HS-27A (cell line): ENCODE results near the gene VGLL2.
"Not testable (repeated sequence)": the region's sequence is repeated elsewhere in the genome, so short reads cannot be mapped to it uniquely, and the experiment has no call there.

ENCODE experiments used
- DNase-seq: peaks from one replicate; pipeline ENCODE4 v3.0.0-alpha.2; 2012; ENCODE audit warnings: low read depth, missing footprints

Gene VGLL2, protein sequence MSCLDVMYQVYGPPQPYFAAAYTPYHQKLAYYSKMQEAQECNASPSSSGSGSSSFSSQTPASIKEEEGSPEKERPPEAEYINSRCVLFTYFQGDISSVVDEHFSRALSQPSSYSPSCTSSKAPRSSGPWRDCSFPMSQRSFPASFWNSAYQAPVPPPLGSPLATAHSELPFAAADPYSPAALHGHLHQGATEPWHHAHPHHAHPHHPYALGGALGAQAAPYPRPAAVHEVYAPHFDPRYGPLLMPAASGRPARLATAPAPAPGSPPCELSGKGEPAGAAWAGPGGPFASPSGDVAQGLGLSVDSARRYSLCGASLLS

DNA sequence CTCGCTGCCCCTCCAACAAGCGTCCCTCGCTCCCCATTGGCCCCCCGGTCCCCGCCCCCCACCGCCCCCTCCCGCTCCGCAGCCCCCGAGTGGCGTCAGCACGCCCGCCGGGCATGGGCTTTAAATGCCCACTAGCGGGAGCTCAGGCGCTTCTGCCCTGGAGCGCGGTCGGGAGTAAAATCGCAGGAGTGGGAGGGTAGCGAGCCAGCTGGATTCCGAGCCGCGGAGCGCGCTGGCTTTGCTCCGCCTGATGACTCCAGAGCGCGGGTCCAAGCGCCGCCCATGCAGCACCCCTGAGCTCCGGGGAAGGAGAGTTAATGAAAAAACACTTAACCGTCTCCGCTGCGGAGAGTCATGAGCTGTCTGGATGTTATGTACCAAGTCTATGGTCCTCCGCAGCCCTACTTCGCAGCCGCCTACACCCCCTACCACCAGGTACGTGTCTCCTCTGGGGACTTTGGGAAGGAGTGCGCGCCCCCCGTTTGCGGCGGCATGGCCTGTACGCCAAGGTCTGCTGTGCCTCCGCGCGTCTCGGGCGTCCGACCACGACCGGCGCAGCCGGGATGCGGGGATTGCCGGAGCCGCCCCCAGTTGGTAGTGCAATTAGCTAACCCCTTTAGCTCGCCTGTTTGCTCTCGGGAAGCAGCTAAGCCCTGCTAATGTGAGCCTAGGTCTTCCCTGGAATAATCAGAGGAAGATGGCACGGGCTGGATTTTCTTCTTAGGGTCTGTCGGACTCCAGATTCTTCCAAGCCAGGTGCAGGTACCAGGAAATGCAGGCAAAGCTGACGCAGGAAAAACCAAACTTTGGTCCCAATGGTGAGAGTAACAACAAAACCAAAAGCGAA, at the start of gene VGLL2:
Gene VGLL2, plus strand, starts transcription at position 149 of the 847 bp plus-strand sequence. Its CDS starts 206 bp downstream, at position 355.
- peak; percentile 40 for DNase-seq

DNA sequence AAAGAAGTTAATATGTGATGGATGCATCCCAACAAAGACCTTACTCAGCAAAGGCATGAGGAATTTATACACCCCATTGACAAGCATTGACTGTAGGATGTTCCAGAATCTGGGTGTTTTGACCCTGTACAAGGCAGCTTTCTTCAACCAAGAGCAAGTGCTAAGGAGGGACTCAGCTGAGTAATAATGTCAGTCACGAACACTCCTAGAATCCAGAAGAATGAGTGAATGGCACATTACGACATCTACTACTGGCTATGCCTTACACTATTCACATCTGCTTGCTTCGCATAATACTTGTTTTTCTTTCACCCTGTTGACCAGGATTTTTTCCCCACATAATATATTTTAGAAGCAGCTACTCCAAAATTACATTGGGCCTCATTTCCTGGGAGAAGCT, 42.5 kb upstream of the VGLL2 start:
- DNase-seq: no peak

DNA sequence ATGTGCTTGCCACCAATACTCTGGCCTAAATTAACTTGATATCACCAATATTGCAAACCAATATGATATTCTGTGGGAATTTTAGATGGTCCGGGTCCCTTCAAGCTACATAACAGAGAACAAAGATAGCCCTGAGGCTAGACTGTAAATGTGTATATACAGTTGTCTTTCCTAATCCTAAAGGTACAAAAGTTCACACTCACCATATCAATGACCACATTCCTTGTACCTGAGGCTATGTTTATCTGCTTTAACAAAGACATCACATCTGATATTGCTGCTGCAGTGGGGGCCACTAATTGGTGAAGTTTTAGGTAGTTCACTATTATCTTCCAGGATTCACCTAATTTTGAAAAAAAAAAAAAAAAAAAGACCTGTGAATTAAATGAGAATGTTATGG, 38.6 kb upstream of the VGLL2 start:
- DNase-seq: no peak

DNA sequence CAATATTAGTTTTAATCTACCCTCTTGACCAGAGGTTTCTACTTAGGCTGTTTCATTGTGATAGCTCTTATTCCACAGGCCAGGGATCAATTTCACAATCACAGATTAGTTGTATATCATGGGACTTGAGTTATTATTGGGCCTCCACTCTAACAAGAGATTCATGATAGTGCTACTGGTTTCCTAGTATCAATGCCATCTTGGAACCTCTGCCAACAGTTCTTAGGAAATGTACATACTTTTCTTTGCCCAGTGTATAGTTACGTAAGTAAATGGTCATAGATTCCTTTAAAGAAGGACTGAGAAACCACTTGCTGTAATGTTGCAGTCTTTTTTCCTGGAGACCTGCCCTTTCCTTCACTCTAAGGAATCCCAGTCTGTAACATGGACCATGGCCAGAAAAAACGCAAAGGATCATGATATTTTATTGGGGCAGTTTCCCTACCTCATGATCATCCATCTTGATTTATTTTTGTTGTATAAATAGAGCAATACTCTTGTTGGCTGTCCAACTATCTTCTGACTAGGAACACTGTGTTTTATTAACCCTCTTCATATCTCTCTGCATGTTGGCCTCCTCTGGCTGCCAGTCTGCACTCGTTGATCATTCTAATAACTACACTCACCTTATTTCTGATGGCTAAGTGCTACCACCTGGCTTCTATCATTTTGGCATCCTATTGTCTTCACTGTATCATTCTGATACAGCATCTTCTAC, 38.0 kb upstream of the VGLL2 start:
- DNase-seq: no peak

DNA sequence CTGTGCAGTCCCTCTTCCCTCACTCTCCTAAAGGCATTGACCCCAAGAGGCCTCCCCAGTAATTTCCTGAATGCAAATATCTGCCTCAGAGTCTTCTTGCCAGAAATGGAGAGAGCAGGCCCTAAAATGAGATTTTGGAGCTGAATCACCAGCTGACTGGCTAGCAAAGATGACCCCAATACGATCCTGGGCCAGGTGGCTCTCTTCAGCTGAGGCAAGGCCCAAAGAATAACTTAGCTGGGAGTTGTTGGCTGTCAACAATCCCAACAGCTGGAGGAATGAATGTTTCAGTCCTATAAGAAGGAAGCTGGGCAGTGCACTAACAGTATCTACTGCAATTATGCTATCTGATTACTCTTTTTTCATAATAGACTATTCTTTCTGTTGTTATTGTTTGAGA, 37.2 kb upstream of the VGLL2 start:
- DNase-seq: no peak

DNA sequence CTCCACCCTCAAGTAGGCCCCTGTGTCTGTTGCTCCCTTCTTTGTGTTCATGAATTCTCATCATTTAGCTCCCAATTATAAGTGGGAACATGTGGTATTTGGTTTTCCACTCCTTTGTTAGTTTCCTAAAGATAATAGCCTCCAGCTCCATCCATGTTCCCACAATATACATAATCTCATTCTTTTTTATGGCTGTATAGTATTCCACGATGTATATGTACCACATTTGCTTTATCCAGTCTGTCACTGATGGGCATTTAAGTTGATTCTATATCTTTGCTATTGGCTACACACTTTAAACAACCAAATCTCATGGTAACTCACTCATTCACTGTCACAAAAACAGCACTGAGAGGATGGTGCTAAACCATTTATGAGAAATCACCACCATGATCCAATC, 35.5 kb upstream of the VGLL2 start:
- DNase-seq: no peak

DNA sequence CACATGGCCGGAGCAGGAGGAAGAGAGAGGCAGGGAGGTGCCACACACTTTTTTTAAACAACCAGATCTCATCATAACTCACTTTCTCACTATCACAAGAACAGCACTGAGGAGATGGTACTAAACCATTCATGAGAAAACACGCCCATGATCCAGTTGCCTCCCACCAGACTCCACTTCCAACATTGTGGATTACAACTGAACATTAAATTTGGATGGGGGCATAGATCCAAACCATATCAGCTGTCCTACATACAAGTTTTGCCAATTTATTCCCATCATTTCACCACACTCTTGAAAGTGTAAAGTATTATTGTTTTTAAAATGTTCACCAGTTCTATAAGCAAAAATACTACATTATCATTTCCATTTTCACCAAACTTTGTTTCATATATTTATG, 33.9 kb upstream of the VGLL2 start:
- DNase-seq: no peak

DNA sequence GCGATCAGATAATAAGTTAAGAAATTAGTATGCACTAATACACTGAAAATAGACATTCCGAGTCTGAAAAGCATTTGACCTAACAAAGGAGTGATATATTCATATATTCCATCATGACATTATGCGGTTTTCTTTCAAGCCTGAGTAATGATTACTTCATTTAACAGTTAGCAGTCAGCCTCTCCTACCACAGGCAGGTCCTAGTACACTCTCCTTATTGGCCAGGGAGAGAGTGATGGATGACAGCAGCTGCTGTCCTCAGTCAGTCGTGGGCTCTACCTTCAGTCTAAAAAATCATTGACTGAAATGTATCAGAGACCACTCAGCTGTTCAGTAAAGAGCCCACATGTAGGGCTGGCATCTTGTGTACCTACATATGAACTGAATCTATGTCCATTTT, 33.2 kb upstream of the VGLL2 start:
- no peak for DNase-seq

DNA sequence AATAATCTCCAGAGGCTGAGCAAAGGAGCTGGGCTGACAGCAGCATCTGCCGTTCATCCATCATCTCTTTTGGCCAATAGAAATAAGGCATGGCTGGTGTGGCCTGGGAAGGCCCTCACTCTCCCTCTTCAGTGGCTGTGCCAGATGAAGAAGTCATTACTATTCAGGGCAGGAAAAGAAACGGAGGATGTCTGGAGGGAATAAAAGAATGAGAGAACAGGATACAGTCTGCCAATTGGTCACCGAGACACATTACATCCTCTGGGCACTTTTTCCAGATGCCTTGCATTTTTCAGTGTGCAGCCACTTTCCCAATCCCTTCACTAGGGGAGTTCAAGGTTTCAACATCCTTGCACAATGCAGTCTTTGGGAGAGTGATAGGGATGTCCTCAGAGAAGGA, 32.2 kb upstream of the VGLL2 start:
- DNase-seq: no peak

DNA sequence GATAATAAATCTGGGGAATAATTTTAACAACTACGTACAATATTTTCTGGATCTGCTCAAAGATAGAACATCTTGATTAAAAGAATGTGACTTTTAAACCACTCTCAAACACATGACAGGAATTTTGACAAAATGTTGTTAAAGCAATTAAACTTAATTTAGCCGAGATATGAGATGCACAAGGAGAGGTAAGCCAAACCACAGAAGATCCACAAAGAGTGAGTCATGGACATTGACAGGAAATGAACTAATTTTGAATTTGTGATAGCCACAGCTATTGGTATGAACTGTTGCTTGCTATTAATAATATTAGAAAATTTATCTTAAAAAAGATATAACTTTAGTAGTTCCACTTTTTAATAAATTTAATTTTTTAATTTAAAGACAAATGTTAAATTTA, 27.8 kb upstream of the VGLL2 start:
- peak; percentile 24 for DNase-seq

DNA sequence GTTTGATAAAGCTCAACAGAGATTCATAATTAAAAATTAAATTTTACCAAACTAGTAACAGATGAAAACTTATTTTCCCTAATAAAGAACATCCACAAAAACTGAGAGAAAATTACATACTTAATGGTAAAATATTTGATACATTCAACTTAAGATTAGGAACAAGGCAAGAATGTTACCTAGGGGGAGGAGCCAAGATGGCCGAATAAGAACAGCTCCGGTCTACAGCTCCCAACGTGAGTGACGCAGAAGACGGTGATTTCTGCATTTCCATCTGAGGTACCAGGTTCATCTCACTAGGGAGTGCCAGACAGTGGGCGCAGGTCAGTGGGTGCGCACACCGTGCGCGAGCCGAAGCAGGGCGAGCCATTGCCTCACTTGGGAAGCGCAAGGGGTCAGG, 20.8 kb upstream of the VGLL2 start:
- DNase-seq: not testable (repeated sequence)

DNA sequence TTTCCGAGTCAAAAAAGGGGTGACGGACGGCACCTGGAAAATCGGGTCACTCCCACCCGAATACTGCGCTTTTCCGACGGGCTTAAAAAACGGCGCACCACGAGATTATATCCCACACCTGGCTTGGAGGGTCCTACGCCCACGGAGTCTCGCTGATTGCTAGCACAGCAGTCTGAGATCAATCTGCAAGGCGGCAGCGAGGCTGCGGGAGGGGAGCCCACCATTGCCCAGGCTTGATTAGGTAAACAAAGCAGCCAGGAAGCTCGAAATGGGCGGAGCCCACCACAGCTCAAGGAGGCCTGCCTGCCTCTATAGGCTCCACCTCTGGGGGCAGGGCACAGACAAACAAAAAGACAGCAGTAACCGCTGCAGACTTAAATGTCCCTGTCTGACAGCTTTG, 20.4 kb upstream of the VGLL2 start:
- DNase-seq: not testable (repeated sequence)

DNA sequence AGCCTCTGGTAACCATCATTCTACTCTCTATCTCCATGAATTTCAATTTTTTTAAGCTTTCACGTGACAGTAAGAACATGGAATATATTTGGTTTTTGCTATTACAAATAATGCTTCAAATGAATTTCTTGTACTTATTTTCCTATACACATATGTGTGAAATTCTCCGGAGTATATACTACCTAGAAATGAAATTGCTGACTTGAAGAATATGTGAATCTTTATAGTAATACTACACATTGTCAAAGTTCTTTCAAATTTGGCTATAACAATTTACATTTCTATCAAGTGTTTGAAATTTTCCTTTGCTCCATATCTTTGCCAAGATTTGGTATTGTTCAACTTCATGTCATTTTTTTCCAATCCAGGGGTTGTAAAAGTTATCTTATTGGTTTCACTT, 11.6 kb upstream of the VGLL2 start:
- DNase-seq: no peak

DNA sequence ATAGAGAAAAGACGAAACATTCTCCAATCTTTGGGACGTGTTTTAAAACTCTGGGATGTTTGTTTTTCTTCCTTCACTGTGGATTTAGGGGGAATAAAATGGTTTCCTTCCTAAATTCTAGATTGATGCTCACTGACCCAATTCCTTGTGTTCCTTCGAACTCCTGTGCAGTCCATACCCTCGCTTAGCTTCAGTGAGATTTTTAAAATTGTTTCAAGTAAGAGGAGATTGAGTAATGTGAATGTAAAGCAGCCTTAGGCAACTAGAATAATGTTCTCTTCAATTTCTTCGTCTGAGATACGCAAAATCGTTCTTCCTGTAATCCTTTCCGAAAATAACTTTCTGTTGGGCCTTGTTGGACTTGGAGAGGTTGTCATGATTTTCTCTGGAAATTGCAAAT, 2.6 kb upstream of the VGLL2 start:
- DNase-seq: no peak

DNA sequence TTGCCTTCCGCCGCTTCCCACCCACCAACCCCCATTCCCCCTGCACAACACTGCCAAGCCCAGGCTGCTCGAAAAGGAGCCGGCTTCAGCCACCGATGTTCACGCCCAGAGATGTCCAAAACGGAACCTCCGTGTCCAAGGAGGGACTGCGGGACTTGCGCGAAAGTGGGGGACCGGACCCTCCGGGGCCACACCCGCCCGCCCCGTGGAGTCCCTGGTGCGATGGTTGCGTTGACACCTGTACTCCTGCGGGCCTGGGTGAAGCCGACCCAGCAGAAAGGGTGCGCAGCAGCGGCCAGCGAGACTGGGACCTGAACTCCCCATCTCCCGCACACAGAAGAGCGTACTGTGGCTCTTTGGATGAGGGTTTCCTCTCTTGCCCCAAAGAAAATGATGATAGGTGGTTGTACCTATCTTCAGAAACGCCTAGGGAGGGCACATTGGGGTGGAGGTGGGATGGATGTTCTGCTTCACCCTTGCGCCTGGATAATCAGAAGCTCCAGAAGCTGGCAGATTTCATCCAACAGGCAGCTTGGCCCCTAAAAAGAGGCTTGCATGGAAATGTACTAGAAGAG, 1.9 kb upstream of the VGLL2 start:
- DNase-seq: no peak

DNA sequence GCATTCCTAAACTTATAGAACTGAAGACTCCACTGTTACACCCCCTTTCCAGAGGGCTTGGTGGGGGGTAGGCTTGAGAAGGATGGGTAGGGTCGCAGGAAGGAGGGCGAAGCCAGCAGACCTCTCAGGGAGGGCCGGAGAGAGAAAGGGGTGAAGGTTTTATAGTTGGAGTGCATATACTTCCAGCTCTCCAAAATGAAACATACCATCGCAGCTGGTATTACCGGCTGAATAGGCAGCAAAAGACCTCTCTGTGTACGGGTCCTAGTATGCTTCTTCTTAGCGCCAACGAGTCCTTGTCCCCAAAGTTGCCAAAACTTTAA, 1.0 kb upstream of the VGLL2 start:
- DNase-seq: no peak

DNA sequence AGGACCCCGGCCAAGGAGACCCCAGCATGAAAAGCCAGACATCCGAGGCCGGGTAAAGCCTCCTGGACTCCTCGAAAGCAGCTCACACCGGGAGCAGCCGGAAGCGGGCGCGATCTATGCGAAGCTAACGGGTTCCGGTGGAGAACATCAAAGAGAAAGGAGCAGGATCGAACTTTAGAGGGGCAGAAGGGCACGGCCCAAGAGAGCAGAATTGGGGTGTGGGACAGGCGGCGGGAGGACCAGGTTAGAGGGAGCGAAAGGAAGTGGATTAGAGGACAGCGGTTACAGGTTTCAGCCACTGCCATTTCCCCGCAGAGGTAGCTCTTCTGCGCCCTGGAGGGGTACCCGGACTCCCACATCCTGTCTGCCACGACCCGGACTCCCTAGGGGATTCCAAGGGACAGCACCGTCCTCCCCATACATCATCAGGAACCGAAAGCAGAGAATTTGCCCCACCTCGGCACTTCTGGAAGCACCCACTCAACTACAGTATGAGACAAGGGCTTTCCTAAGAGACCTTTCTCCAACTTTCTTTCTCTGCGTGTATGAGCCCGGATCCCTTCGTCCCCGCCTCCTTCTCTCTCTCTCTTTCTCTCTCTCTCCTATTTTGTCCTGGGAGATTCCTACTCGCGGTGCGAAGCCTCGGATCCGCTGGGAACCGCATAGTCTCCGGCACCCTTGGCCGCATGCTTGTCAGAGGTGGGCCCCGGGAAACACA, 507 bp upstream of the VGLL2 start:
- no peak for DNase-seq

DNA sequence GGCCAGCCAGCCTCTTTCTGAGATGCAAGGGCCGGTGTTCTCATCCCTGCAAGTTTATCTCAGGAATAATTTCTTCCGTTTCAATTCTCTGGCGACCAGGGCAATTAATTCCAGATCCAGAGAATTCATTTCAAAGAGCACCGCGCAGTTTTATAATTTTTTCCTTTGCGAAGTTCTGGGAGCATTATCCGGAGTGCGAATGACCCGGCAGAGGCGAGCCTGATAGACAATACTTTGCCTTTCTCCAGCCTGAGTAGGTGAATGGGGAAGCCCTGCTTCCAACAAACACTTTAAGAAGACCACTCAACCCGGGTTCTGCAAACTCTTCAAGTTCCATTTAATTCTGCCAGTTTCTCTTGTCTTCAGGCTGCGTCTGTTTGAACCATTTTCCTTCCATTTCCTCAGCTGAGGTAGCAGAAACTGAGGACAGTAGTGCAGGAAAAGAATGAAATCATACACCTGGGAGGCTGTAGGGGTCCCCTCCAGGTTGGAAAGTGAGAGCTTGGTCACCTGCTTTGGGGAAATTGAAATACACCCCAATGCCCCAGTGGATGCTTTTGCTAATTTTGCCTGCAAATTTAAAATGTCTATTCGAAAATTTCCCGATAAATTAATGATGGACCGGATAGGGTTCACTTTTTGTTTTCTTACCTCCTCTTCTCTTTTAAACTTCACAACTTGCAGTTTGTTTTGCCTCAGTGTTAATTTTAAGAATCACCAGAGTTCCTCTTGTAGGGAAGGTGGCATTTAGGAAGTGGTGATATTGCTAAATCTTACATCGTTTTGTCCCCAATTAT, 1.1 kb downstream of the VGLL2 start:
- no peak for DNase-seq

DNA sequence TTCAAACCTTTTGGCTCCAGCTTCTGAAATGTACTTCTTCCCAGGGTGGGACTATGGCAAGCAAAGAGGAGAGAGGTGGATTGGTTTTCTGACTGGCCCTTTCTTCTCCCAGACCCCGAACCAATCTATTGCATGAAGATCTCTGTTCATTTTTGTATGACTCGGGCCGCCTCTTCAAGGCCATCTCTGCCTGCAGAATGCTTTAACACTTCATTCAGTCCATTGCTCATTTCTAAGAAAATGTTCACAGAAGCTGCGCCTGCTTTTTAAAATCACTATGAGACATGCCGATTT, 1.6 kb downstream of the VGLL2 start:
- no peak for DNase-seq

DNA sequence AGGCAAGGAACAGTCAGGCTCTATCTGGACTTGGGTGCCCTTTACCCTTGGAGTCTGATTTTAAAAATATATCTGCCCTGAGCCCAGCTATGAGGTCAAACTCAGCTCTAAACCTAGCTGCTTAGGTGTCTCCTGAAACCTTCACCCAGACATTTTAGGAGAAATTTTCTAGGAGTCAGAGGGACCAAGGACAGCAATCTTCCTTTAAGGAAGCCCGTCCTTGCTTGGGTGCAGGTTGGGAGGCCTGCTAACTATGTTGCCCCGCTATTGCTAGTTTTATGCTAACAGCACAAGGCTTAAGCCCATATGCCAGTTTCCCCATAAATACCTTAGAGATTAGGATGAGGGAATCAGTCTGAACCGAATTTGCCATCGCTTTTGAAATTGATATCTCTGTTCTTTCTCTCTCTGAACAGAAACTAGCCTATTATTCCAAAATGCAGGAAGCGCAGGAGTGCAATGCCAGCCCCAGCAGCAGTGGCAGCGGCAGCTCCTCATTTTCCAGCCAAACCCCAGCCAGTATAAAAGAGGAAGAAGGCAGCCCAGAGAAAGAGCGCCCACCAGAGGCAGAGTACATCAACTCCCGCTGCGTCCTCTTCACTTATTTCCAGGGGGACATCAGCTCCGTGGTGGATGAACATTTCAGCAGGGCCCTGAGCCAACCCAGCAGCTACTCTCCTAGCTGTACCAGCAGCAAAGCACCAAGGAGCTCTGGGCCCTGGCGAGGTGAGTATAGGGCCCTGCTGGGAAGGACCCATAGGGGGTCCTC, 2.6 kb downstream of the VGLL2 start:
- no peak for DNase-seq

DNA sequence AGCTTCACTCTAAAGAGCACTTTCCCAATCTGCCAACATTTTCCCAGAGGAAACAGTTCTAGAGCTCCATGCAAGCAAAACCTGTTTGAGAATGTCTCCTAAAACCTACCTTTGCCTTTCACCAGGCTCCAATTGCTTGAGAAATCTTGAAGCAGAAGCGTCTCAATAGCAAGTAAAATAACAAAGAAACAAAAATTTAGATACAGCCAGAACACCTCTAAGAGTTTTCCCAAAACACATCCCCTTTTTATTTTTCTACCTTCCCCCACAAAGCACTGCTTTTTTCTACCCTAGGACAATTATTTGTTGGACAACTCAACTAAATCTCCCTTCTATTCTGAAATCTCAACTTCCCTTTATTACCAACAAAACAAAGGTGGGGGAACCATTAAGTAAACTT, 3.6 kb downstream of the VGLL2 start:
- no peak for DNase-seq
